Osteoblast (primary cell): ENCODE data around the gene DZIP1. TPM values are rescaled to one million over a fixed set of nuclear protein-coding genes. Genes with fewer than 3 reads are reported as not detected.

ENCODE experiments used
- DNase-seq: peaks from one replicate; pipeline ENCODE4 v3.0.0; 2011; ENCODE audit warnings: low spot score, mixed read lengths; ENCODE audit not compliant: insufficient read length; ENCODE audit errors: missing footprints
- H2AFZ ChIP-seq: 2 replicates; pipeline ENCODE4 v1.6.0; 2011; ENCODE audit warnings: mild to moderate bottlenecking, low read length
- H3K27ac ChIP-seq: 2 replicates; pipeline ENCODE4 v1.5.1; 2011; ENCODE audit warnings: mild to moderate bottlenecking, low read depth, low read length, moderate library complexity
- H3K27me3 ChIP-seq: 2 replicates; pipeline ENCODE4 v1.6.0; 2012; ENCODE audit warnings: mild to moderate bottlenecking, control low read depth, inconsistent platforms, low read length, moderate library complexity; ENCODE audit not compliant: insufficient read depth
- H3K36me3 ChIP-seq: 2 replicates; pipeline ENCODE4 v1.5.1; 2011; ENCODE audit warnings: mild to moderate bottlenecking, low read length, control low read depth, moderate library complexity; ENCODE audit not compliant: insufficient read depth
- H3K4me1 ChIP-seq: 2 replicates; pipeline ENCODE4 v1.5.1; 2011; ENCODE audit warnings: mild to moderate bottlenecking, low read length, control low read depth, moderate library complexity; ENCODE audit not compliant: insufficient read depth
- H3K4me2 ChIP-seq: 2 replicates; pipeline ENCODE4 v1.6.0; 2011; ENCODE audit warnings: mild to moderate bottlenecking, low read length; ENCODE audit not compliant: insufficient read depth
- H3K4me3 ChIP-seq: fragments of 200-600 bp; sonication (generic); 3 replicates; pipeline ENCODE4 v1.5.1; 2012; ENCODE audit warnings: mild to moderate bottlenecking, low read length, inconsistent platforms; ENCODE audit not compliant: insufficient read depth
- H3K79me2 ChIP-seq: 2 replicates; pipeline ENCODE4 v1.6.0; 2012; ENCODE audit warnings: mild to moderate bottlenecking, low read length, control low read depth, inconsistent platforms; ENCODE audit not compliant: insufficient read depth
- H3K9me3 ChIP-seq: 2 replicates; pipeline ENCODE4 v1.5.1; 2011; ENCODE audit warnings: low read depth, low read length, control low read depth
- H4K20me1 ChIP-seq: 2 replicates; pipeline ENCODE4 v1.6.0; 2012; ENCODE audit warnings: mild to moderate bottlenecking, low read length, control low read depth; ENCODE audit not compliant: insufficient read depth
- total RNA-seq: library from RNA; depleted of rRNA; stranded (reverse); fragments of >200 nt; gene quantifications from 2 replicates; pipeline ENCODE4 v1.2.3, GENCODE V29; 2012
- TF ChIP-seq, protein P1 (sequence below): IDR thresholded peaks from 2 replicates; pipeline ENCODE4 v1.5.1; 2011; ENCODE audit warnings: mild to moderate bottlenecking, low read depth, low read length, moderate library complexity; ENCODE audit errors: extremely low read depth

DZIP1 gene
- total RNA-seq, 1 donor, result 34.0 TPM

DNA sequence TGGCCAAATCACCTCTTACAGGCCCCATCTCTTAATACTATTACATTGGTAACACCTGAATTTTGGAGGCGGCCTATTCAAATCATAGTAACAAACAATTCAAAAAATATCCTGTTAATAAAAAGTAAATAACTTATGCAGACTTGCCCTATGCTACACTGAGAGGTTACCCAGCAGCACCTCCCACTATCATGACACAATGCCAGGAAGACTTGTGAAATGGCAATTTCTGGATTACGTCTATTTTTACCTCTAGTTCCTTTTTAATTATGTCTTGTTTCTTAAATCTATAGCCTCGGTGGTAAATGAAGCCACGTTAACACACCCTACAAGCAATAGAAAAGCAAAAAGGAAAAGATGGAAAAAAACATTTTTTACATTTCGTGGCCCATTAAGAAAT is 6.2 kb upstream of the DZIP1 start:
- no peak overlapping the region for H3K4me3 ChIP-seq
- H3K4me2 ChIP-seq, result no peak overlapping the region
- no peaks in the 10 kb centered on the region for H4K20me1 ChIP-seq
- no peaks in the 10 kb centered on the region for H3K9me3 ChIP-seq
- no peak overlapping the region for H3K27ac ChIP-seq
- TF ChIP-seq, protein P1, sequence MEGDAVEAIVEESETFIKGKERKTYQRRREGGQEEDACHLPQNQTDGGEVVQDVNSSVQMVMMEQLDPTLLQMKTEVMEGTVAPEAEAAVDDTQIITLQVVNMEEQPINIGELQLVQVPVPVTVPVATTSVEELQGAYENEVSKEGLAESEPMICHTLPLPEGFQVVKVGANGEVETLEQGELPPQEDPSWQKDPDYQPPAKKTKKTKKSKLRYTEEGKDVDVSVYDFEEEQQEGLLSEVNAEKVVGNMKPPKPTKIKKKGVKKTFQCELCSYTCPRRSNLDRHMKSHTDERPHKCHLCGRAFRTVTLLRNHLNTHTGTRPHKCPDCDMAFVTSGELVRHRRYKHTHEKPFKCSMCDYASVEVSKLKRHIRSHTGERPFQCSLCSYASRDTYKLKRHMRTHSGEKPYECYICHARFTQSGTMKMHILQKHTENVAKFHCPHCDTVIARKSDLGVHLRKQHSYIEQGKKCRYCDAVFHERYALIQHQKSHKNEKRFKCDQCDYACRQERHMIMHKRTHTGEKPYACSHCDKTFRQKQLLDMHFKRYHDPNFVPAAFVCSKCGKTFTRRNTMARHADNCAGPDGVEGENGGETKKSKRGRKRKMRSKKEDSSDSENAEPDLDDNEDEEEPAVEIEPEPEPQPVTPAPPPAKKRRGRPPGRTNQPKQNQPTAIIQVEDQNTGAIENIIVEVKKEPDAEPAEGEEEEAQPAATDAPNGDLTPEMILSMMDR, result no peak
- DNase-seq, result no peak
- H3K27me3 ChIP-seq, result peaks cover 27% of the 10 kb centered on the region
- H3K79me2 ChIP-seq, result no peaks in the 10 kb centered on the region
- no peaks in the 10 kb centered on the region for H3K36me3 ChIP-seq
- H3K4me1 ChIP-seq, result peaks cover 5% of the 10 kb centered on the region
- no peak overlapping the region for H2AFZ ChIP-seq

DNA sequence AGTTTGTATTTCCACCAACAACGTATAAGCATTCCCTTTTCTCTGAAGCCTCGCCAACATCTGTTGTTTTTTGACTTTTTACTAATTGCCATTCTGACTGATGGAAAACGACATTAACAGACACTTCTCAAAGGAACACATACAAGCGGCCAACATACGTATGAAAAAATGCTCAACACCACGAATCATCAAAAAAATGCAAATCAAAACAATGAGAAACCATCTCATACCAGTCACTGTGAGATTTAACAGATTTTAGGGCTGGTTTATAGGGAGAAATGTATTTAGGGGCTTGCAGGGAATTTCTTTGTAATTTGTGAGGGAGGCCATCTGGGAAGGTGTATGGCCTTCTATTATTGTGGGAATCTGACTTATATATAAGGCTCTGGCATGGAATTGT is 2.8 kb upstream of the DZIP1 start:
- Histone ChIP-seq H3K27ac (no peak overlapping the region), H4K20me1 (peaks cover 2% of the 10 kb centered on the region), H3K4me2 (no peak overlapping the region), H3K4me3 (no peak overlapping the region), H3K9me3 (no peaks in the 10 kb centered on the region), H2AFZ (peak overlapping the region; percentile 8), H3K4me1 (peaks cover 16% of the 10 kb centered on the region), H3K27me3 (peaks cover 8% of the 10 kb centered on the region), H3K79me2 (peaks cover 17% of the 10 kb centered on the region), H3K36me3 (no peaks in the 10 kb centered on the region)
- DNase-seq, result no peak
- TF ChIP-seq, protein P1, result no peak

DNA sequence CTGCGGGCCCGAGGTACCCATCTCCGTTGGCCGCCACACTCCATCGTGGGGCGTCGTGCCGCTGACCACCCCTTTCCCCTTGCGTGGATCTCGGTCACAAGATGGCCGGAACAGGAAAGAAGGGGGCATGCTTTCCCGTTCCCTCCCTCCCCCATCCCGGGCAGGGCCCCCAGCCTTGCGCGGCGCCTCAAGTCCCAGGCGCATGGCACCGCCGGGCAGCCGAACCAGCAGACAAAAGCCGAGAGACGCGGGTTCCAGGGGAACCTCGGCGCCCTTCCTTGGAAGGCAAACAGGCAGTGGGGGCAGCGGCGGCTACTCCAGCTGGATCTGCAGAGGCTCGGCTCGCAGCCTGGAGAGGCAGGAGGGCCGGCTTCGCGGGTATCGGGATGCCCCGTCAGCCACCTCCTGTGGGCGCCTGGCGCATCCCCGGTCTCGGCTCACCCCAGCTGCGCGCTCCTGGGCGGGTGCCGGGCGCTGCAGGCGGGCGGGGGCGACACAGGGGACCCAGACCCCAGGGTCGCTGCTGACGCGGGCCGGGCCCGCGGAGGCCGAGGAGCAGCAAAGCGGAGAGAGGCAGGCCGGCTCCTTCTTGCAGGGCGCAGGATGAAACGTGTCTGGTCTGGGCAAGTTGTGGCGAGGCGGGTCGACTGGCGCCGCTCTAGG is 439 bp downstream of the DZIP1 start:
- Histone ChIP-seq H3K79me2 (peaks cover 32% of the 10 kb centered on the region), H2AFZ (peak overlapping the region; percentile 85), H3K27ac (peak overlapping the region; percentile 54), H3K27me3 (no peaks in the 10 kb centered on the region), H3K4me1 (peaks cover 22% of the 10 kb centered on the region), H3K36me3 (peaks cover 5% of the 10 kb centered on the region), H3K4me2 (peak overlapping the region; percentile 91), H4K20me1 (peaks cover 4% of the 10 kb centered on the region), H3K9me3 (no peaks in the 10 kb centered on the region), H3K4me3 (peak overlapping the region; percentile 78)
- DNase-seq, result peak; percentile 81
- TF ChIP-seq, protein P1, result no peak

DNA sequence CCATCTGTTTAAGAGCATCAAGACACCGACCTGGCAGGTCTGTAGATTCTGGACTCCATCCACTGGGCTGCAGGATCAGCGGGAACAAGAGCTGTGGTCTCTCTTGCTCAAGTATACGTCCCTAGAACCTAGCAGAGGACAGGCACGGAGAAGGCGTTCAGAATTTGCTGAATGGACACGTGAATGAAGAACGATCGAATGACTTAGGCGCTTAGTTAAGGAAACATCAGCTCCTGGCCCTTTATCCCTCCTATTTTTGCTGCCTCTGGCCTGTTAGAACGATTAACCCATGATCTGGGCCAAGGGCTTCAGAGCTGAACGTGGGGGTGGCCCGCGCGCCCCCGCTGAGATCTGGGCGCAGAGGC is 953 bp downstream of the DZIP1 start:
- no peak for DNase-seq
- peak overlapping the region; percentile 78 for H3K4me3 ChIP-seq
- H3K4me2 ChIP-seq, result peak overlapping the region; percentile 91
- H4K20me1 ChIP-seq, result peaks cover 4% of the 10 kb centered on the region
- H3K4me1 ChIP-seq, result peaks cover 19% of the 10 kb centered on the region
- no peaks in the 10 kb centered on the region for H3K9me3 ChIP-seq
- TF ChIP-seq, protein P1, result no peak
- H3K27me3 ChIP-seq, result no peaks in the 10 kb centered on the region
- H3K36me3 ChIP-seq, result peaks cover 10% of the 10 kb centered on the region
- peak overlapping the region; percentile 85 for H2AFZ ChIP-seq
- peaks cover 37% of the 10 kb centered on the region for H3K79me2 ChIP-seq
- peak overlapping the region; percentile 54 for H3K27ac ChIP-seq
